ENCODE data around the gene TSPAN14.

TSPAN14 gene

GRCh38 chr10:80486785-80487420, 32.8 kb downstream of the TSPAN14 start:
- no peak for DNase-seq (ENCODE audit: low read depth in 4 of 4, low spot score in 1 of 4)

DNA sequence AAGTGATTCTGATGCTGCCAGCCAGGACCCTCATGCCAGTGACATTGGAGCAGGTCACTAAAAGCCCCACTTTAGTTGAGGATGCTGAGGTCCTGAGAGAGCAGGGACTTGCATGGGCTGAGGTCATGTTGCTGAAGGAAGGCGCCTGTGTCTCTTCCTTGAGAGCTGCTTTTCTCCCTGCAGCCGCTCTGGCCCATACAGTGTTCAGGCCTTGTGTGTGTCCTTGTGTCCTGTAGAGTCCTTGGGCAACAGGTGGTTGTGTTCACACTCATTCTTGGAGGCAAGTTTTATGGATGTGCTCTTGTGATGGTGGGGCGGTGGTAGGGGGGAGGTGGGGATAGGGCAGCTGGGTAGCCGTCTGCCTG, 33.3 kb downstream of the TSPAN14 start:
- DNase-seq (ENCODE audit: low read depth in 4 of 4, low spot score in 1 of 4) = no peak

DNA sequence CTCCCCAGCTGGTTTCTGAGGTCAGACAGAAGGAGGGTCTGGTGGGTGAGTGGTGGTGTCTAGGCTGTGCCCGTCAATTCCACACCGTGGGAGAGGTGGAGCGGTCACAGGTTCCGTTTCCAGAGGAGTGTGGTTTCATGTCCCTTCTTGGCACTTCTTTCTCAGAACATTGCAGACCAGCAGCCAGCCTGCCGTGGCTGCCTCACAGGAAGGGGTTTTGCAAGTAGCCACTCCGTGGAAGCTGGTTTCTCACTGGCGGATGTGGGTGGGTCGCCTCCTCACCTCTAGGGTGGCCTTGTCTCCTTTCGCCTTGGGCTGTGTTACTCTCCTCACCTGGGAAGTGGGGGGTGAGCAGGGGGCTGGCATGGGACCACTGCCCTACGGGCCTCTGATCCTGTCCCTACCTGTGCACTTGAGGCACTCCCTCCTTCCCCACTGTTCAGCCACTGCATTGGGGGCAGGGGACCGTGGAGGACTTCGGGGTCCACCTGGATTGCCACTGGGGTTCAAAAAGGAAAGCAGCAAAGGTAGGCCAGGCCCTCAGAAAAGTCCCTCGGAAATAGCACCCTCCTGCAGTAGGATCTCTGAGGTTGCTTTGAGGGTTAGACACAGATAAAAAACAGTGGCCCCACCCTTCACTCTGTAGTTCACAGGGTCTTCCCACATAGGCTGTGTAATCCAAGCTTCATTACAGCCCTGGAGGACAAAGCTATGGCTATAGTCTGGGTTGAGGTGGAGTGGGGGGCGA, 33.9 kb downstream of the TSPAN14 start:
- DNase-seq (ENCODE audit: low read depth in 4 of 4, low spot score in 1 of 4) = no peak

- DNase-seq (ENCODE audit: low read depth in 4 of 4, low spot score in 1 of 4) = no peak
Observed at GRCh38 chr10:80488539-80489066, 34.5 kb downstream of the TSPAN14 start.

DNA sequence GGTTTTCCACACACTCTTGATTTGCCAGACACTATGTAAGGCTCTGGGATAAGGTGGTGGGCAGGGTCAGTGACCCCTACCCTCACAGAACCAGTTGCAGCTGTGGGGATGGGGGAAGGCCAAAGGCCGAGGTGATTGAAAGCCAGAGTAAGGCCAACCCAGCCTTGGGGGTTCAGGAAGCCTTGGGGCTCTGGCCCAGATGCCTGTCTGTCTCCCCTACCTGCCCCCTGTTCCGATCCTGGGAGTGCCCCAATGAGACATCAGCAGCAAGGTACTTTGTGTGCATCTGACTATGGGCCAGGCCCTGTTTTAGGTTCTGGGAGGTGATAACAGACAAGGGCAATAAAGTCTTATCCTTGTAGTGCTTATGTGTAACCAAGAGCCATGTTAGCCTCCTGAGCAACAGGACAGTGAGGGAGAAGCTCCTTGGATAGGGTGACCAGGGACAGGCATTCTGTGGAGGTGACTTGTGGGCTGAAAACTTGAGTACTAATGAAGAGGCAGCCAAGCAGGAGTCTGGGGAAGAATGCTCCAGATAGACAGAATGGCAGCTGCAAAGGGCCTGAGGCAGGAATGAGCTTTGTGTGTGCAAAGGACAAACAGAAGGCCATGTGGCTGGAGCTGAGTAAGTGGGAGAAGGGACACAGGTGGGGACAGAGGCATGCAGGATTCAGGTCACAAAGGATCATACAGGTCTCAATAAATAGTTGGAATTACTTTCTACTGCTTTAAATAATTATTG, 35.4 kb downstream of the TSPAN14 start:
- DNase-seq (ENCODE audit: low read depth in 4 of 4, low spot score in 1 of 4) = no peak

DNA sequence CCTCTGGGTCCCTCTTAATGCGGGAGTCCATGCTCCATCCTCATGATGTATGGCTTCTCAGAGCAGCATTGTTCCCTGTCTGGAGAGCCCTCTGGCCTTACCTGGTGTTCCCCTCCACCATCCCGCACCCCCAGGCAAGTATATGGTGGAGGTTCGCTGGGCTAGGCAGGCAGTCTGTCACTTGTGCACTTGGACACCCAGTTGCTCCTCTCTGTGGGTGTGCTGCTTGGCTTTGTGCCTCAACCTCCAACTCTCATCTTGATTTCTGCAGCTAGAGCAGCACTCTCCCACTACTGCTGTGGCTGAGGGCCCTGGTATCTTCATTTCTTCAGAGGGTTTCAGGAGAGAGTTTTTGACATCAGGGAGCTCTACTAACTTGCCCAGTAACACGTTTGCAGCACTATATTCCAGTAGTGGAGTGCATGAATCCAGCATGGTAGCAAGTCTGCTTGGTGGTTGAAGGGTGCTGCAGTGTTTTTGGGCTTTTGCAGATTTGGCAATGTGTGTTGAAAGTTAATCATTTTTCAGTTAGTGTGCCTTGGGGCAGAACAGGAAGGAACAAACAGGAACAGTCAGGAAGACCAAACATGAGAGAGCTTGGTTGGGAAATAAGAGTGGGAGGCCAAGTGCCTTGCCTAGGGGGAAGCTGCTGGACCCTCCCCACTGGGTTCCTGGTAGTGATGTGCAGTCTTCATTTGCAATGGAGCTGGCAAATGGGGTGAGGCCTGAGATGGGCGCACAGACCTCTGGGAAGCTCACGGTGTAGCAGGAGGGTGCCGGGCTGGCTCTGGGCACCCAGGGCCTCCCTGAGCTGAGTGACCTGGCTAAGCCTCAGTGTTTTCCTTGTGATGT, 37.4 kb downstream of the TSPAN14 start:
- no peak for DNase-seq (ENCODE audit: low read depth in 4 of 4, low spot score in 1 of 4)

- DNase-seq (ENCODE audit: low read depth in 4 of 4, low spot score in 1 of 4) = no peak
Observed at GRCh38 chr10:80492848-80493521, 38.9 kb downstream of the TSPAN14 start.

DNA sequence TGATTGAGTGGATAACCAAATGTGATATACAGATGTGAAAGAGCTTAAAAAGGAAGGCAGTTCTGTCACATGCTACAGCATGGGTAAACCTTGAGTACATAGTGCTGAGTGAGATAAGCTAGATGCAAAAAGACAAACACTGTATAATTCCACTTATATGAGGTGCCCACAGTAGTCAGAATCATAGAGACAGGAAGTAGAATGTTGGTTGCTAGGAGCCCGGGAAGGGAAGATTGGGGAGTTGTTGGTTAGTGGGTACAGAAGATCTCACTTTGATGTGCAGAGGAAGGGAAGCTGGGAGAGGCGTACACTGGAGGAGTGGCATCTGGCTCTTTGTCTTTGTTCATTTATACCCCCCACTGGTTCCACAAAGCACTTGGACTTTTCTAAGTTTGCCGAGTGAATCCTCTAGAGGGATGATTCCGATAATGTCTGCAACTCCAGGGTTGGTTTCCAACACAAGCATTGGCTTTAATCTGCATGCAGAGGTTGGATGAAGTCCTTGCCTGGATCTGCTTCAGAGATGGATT, 39.5 kb downstream of the TSPAN14 start:
- no peak for DNase-seq (ENCODE audit: low read depth in 4 of 4, low spot score in 1 of 4)

- no peak for DNase-seq (ENCODE audit: low read depth in 4 of 4, low spot score in 1 of 4)
Observed at GRCh38 chr10:80496555-80497172, 42.6 kb downstream of the TSPAN14 start.

- DNase-seq (ENCODE audit: low read depth in 4 of 4, low spot score in 1 of 4) = no peak
Observed at GRCh38 chr10:80497187-80498077, 43.3 kb downstream of the TSPAN14 start.

GRCh38 chr10:80498078-80498832, 44.1 kb downstream of the TSPAN14 start:
- DNase-seq (ENCODE audit: low read depth in 4 of 4, low spot score in 1 of 4) = no peak

DNA sequence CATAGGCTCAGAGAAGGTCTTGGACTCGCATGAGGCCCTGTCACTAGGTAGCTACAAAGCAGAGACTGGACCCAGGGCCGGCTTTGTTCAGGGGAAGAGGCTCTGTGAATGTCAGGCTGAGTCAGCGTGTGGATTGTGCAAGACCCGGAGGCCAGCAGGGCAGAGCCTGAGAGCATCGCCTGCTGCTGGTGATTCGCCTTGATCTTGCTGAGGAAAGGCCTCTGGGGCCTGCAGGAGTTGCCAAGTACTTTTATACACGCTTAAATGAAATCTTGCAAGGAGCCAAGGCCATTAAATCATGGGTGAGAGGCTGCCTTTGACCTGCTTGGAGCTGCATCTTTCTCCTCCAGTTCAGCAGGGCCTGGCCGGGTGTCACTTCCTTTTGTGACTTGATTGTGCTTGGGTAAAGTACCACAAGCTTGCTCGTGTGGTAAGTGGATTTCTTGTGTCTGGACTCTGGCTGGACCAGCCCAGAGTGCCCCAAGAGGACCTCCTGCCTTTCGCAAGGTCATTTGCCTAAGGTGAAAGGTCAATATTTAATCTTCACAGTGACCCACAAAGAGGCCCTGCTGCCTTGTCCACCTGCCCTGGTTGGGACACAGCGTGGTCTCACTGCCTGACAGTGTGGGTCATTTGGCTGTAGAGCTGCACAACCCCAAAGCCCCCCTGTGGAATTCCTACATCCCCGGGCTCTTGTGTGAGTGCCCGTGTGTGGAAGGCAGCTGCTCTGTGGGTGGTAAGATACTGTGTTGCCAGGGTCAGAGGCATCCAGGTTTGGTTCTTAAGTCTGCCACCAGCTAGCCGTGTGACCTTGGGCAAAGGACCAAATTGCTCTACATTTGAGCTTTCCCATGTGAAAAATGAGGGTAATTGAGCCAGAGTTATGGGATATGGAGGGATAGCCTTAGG, 45.0 kb downstream of the TSPAN14 start:
- DNase-seq (ENCODE audit: low read depth in 4 of 4, low spot score in 1 of 4) = peak in 2 of 4 experiments; percentile 53 to 62

DNA sequence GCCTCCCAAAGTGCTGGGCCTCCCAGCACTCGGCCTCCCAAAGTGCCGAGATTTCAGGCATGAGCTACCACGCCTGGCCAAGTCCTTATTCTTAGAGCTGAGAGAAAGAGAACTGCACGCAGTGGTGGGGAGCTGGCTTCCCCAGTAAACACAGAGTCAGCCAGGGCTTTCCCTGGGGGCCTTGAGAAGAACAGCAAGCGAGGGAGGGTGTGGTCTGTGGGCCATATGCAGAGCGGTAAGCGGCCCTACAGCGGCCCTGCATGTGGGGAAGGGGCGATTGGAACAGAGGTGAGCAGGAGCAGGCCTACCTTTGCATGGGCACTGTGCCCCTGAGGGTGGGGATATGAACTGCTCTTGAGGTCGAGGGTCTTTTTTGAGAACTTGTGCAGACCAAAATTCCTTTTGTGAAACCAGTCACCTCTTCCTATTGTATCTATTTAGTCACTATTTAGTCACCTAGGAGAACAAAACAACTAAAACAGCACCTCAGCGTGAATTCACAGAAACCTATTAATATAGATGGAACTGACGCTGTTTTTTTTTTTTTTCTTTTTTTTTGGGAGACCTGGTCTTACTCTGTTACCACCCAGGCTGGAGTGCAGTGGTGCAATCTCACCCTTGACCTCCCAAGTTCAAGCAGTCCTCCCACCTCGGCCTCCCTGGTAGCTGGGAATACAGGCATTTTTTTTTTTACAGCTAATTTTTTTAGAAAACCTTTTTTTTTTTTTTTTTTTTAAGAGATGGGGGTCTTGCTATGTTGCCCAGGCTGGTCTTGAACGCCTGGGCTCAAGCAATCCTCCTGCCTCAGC, 46.7 kb downstream of the TSPAN14 start:
- peak in 1 of 4 experiments; percentile 42 for DNase-seq (ENCODE audit: low read depth in 4 of 4, low spot score in 1 of 4)

- DNase-seq (ENCODE audit: low read depth in 4 of 4, low spot score in 1 of 4) = no peak
Observed at GRCh38 chr10:80501381-80501912, 47.3 kb downstream of the TSPAN14 start.

DNA sequence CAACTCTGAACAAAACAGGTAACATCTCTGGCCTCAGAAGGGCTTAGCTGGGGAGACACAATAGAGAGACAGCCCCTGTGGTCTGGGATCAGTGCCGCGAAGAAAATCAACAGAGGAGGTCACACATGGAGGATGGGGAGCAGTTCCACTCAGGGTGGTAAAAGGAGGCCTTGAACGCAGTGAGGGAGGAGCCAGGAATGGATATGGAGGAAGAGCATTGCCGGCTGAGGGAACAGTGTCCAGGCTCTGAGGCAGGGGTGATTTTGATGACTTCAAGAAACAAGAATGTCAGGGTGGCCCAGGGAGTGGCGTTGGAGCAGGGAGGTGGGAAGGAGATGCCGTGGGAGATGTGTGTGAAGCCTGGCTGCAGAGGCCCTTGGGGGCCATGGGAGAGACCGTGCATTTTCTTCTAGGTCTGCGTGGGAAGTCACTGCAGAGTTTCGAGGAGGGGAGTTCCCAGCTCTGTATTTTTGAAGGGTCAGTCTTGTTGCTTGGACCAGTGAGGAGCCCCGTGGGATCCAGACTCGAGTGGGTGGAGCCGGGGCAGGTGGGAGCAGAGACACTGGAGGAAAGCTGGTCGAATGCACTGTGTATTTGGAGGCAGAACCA, 47.9 kb downstream of the TSPAN14 start:
- no peak for DNase-seq (ENCODE audit: low read depth in 4 of 4, low spot score in 1 of 4)

Measured in stimulated activated CD4-positive, alpha-beta T cell treated with anti-CD3 and anti-CD28 coated beads, Interleukin-1b, Interleukin-23, amount 100 ng/mL, for 24 hours (primary cell).